ENCODE measurements around the gene DCAF12.

The DCAF12 gene

GRCh38 chr9:34087370-34087769, 39.1 kb downstream of the DCAF12 start:
- Histone ChIP-seq H3K4me2 (ENCODE audit: low read length) (no peak overlapping the region), H3K27ac (ENCODE audit: low read depth, low read length) (no peak overlapping the region), H4K20me1 (ENCODE audit: control insufficient read depth, insufficient read depth, low read depth, low read length) (no peaks in the 10 kb centered on the region), H3F3A (ENCODE audit: control insufficient read depth, insufficient read depth) (peaks cover 14% of the 10 kb centered on the region), H3K4me1 (ENCODE audit: control insufficient read depth, low read length) (no peaks in the 10 kb centered on the region; the same call in 1 of the 2 replicates), H3K9me2 (replicated peaks; ENCODE audit: control insufficient read depth, low read length) (no peaks in the 10 kb centered on the region), H3K36me3 (ENCODE audit: control insufficient read depth, low read length) (peaks cover 68% of the 10 kb centered on the region), H3K27me3 (ENCODE audit: control insufficient read depth, low read length) (no peaks in the 10 kb centered on the region), H3K4me3 (ENCODE audit: low read length) (no peak overlapping the region), H3K9me3 (ENCODE audit: control insufficient read depth, insufficient read depth, low read length) (no peaks in the 10 kb centered on the region), H3K79me2 (ENCODE audit: control insufficient read depth, low read length) (no peaks in the 10 kb centered on the region)
- TF ChIP-seq CTCF (IDR thresholded peaks at IDR 0.05; ENCODE audit: low read depth, low read length, poor library complexity, severe bottlenecking) (no peak), EZH2phosphoT487 (IDR thresholded peaks at IDR 0.05; ENCODE audit: borderline replicate concordance, low read length) (no peak)

- no peaks in the 10 kb centered on the region for H4K20me1 ChIP-seq (ENCODE audit: control insufficient read depth, insufficient read depth, low read depth, low read length)
- H3K4me3 ChIP-seq (ENCODE audit: low read length), result no peak overlapping the region
- no peaks in the 10 kb centered on the region for H3K79me2 ChIP-seq (ENCODE audit: control insufficient read depth, low read length)
- H3K4me1 ChIP-seq (ENCODE audit: control insufficient read depth, low read length), result no peaks in the 10 kb centered on the region; the same call in 1 of the 2 replicates
- peaks cover 14% of the 10 kb centered on the region for H3F3A ChIP-seq (ENCODE audit: control insufficient read depth, insufficient read depth)
- H3K9me3 ChIP-seq (ENCODE audit: control insufficient read depth, insufficient read depth, low read length), result no peaks in the 10 kb centered on the region
- no peaks in the 10 kb centered on the region for H3K9me2 ChIP-seq (replicated peaks; ENCODE audit: control insufficient read depth, low read length)
- H3K27me3 ChIP-seq (ENCODE audit: control insufficient read depth, low read length), result no peaks in the 10 kb centered on the region
- H3K4me2 ChIP-seq (ENCODE audit: low read length), result no peak overlapping the region
- H3K36me3 ChIP-seq (ENCODE audit: control insufficient read depth, low read length), result peaks cover 63% of the 10 kb centered on the region
- TF ChIP-seq EZH2phosphoT487 (IDR thresholded peaks at IDR 0.05; ENCODE audit: borderline replicate concordance, low read length), result no peak
- TF ChIP-seq CTCF (IDR thresholded peaks at IDR 0.05; ENCODE audit: low read depth, low read length, poor library complexity, severe bottlenecking), result no peak
- H3K27ac ChIP-seq (ENCODE audit: low read depth, low read length), result no peak overlapping the region
These were observed 39.6 kb downstream of the DCAF12 start for GRCh38 chr9:34086864-34087263.

- no peaks in the 10 kb centered on the region for H4K20me1 ChIP-seq (ENCODE audit: control insufficient read depth, insufficient read depth, low read depth, low read length)
- H3K4me3 ChIP-seq (ENCODE audit: low read length), result no peak overlapping the region
- H3K9me3 ChIP-seq (ENCODE audit: control insufficient read depth, insufficient read depth, low read length), result no peaks in the 10 kb centered on the region
- H3K4me2 ChIP-seq (ENCODE audit: low read length), result no peak overlapping the region
- TF ChIP-seq EZH2phosphoT487 (IDR thresholded peaks at IDR 0.05; ENCODE audit: borderline replicate concordance, low read length) (no peak), CTCF (IDR thresholded peaks at IDR 0.05; ENCODE audit: low read depth, low read length, poor library complexity, severe bottlenecking) (no peak)
- H3K79me2 ChIP-seq (ENCODE audit: control insufficient read depth, low read length), result no peaks in the 10 kb centered on the region
- no peaks in the 10 kb centered on the region for H3K9me2 ChIP-seq (replicated peaks; ENCODE audit: control insufficient read depth, low read length)
- H3K36me3 ChIP-seq (ENCODE audit: control insufficient read depth, low read length), result peaks cover 53% of the 10 kb centered on the region
- peaks cover 14% of the 10 kb centered on the region for H3F3A ChIP-seq (ENCODE audit: control insufficient read depth, insufficient read depth)
- H3K4me1 ChIP-seq (ENCODE audit: control insufficient read depth, low read length), result no peaks in the 10 kb centered on the region; the same call in 1 of the 2 replicates
- no peak overlapping the region for H3K27ac ChIP-seq (ENCODE audit: low read depth, low read length)
- H3K27me3 ChIP-seq (ENCODE audit: control insufficient read depth, low read length), result no peaks in the 10 kb centered on the region
These were observed 40.7 kb downstream of the DCAF12 start for GRCh38 chr9:34085581-34086500.

All from DOHH2 (cell line).